ENCODE data around the gene IL36B. TPM values are rescaled to one million over a fixed set of nuclear protein-coding genes. Genes with fewer than 3 reads are reported as not detected.
"Not testable (repeated sequence)": the region's sequence is repeated elsewhere in the genome, so short reads cannot be mapped to it uniquely, and the experiment has no call there.

The IL36B gene
- not detected for polyA plus RNA-seq

DNA sequence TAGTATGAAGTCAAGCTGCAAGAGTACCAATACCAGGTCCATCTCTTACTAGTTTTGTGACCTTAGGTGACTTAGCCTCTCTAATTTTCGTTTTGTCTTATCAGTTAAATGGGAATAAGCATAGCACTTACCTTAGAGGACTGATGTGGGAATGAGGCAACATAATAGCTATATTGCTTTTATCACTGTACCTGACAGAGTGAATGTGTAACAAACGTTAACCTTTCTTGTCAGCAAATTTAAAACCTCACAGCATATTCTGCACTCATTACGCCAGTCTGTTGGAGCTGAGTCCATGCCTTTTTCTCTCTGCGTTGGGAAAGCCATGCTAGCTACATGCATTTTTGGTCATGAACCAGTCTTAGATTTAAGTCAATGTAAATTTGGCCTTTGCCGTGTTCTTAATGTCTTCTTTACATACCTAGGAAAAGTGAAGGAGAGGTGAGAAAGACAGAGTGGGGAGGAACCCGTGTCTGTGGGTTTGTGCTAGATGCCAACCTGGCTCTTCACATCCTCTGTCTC is at the start of gene IL36B:
IL36B (minus strand) TSS at position 472 of the 522 bp plus-strand sequence.
- H3K27ac Mint-ChIP-seq, result no peak within 1 kb of the TSS
- H3K9me3 Mint-ChIP-seq, result peaks cover 14 to 28% (median 26%) of the 10 kb centered on the region in 3 donors
- no peak within 1 kb of the TSS for H3K4me3 Mint-ChIP-seq
- H3K4me1 Mint-ChIP-seq, result no peaks in the 10 kb centered on the region
- peaks cover 9% of the 10 kb centered on the region for H3K27me3 Mint-ChIP-seq
- H3K36me3 Mint-ChIP-seq, result peaks cover 2% of the 10 kb centered on the region

- no peak overlapping the region for H3K4me3 Mint-ChIP-seq
- H3K4me1 Mint-ChIP-seq, result peaks cover 9 to 10% (median 9%) of the 10 kb centered on the region in 3 donors
- peak overlapping the region in 1 of 3 donors; percentile 68 for H3K27ac Mint-ChIP-seq
- H3K9me3 Mint-ChIP-seq, result peaks cover 0 to 6% (median 3%) of the 10 kb centered on the region in 3 donors
- peaks cover 2% of the 10 kb centered on the region for H3K36me3 Mint-ChIP-seq
- no peaks in the 10 kb centered on the region for H3K27me3 Mint-ChIP-seq
These were observed 49.5 kb upstream of the IL36B start for GRCh38 chr2:113102133-113102532.

DNA sequence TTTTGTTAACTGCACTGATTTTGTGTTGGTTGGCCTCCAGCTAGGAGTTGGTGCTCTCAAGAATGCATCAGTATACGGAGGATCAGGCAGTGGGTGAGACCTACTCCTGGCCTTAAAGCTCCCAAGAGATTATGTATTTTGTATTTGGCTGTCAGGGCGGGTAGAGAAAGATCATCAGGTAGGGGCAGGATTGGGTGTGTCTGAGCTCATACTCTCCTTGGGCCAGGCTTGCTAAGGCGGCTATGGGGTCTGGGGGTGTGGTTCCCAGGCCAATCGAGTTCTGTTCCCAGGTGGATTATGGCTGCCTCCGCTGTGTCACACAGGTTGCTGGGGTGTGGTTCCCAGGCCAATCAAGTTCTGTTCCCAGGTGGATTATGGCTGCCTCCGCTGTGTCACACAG is 45.9 kb upstream of the IL36B start:
- H3K9me3 Mint-ChIP-seq, result peaks cover 2 to 12% (median 12%) of the 10 kb centered on the region in 3 donors
- peak overlapping the region in 2 of 3 donors; percentile 11 to 86 for H3K27ac Mint-ChIP-seq
- peak overlapping the region in 2 of 4 donors; percentile 63 to 80 for H3K4me3 Mint-ChIP-seq
- peaks cover 9 to 10% (median 9%) of the 10 kb centered on the region in 3 donors for H3K4me1 Mint-ChIP-seq
- peaks cover 4% of the 10 kb centered on the region for H3K27me3 Mint-ChIP-seq
- H3K36me3 Mint-ChIP-seq, result peaks cover 2% of the 10 kb centered on the region

DNA sequence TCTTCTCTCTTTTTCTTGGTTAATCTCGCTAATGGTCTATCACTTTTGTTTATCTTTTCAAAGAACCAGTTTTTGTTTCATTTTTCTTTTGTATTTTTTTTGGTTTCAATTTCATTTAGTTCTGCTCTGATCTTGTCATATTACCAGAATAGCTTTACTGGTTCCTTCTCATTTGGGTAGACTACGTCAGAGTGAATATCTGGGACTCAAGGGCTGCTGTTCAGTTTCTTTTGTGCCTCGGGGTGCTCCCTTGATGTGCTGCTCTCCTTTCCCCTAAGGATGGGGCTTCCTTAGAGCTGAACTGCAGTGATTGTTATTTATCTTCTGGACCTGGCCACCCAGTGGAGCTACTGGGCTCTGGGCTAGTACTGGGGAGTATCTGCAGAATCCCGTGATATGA is 45.4 kb upstream of the IL36B start:
- peak overlapping the region; percentile 11 to 86 (median 68) for H3K27ac Mint-ChIP-seq
- peaks cover 2% of the 10 kb centered on the region for H3K36me3 Mint-ChIP-seq
- H3K4me1 Mint-ChIP-seq, result peaks cover 9 to 10% (median 9%) of the 10 kb centered on the region in 3 donors
- H3K27me3 Mint-ChIP-seq, result peaks cover 4% of the 10 kb centered on the region
- H3K4me3 Mint-ChIP-seq, result peak overlapping the region; percentile 31 to 80 (median 69)
- H3K9me3 Mint-ChIP-seq, result peaks cover 2 to 12% (median 9%) of the 10 kb centered on the region in 3 donors

GRCh38 chr2:113096842-113097618 is 44.4 kb upstream of the IL36B start:
- Mint-ChIP-seq H3K4me1 (peaks cover 9 to 10% (median 9%) of the 10 kb centered on the region in 3 donors), H3K4me3 (peak overlapping the region in 1 of 4 donors; percentile 75)
- H3K27me3 Mint-ChIP-seq, H3K36me3 Mint-ChIP-seq, H3K27ac Mint-ChIP-seq, H3K9me3 Mint-ChIP-seq: not testable (repeated sequence)

DNA sequence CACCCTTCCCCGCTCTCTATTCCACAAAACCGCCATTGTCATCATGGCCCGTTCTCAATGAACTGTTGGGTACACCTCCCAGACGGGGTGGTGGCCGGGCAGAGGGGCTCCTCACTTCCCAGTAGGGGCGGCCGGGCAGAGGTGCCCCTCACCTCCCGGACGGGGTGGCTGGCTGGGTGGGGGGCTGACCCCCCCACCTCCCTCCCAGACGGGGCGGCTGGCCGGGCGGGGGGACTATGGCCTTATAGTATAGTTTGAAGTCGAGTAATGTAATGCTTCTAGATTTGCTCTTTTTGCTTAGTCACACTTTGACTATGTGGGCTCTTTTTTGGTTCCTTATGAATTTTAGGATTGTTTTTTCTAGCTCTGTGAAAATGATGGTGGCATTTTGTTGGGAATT is 43.6 kb upstream of the IL36B start:
- H3K27me3 Mint-ChIP-seq, H3K36me3 Mint-ChIP-seq, H3K9me3 Mint-ChIP-seq, H3K27ac Mint-ChIP-seq: not testable (repeated sequence)
- H3K4me3 Mint-ChIP-seq, result peak overlapping the region in 1 of 4 donors; percentile 49
- H3K4me1 Mint-ChIP-seq, result peaks cover 9 to 10% (median 9%) of the 10 kb centered on the region in 3 donors

DNA sequence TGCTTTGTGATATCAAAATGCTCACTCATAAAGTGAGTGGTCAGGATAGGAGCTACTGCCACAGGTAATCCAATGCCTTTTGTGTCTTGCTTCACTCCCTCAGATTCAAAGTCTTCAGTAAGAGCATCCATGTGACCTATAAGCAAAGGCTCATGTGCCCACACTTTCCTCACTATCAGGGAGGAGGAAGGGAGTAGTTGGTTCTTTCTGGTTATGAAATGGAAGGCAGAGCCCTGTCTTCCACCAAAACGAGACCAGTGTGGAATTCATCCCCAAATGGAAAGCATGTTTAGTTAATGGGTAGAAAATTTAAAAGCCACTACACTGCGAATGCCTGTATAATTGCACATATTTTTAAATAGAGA is 40.9 kb upstream of the IL36B start:
- peaks cover 4% of the 10 kb centered on the region for H3K27me3 Mint-ChIP-seq
- H3K9me3 Mint-ChIP-seq, result peaks cover 2 to 9% (median 6%) of the 10 kb centered on the region in 3 donors
- H3K4me3 Mint-ChIP-seq, result no peak overlapping the region
- H3K36me3 Mint-ChIP-seq, result peaks cover 2% of the 10 kb centered on the region
- peaks cover 9 to 10% (median 9%) of the 10 kb centered on the region in 3 donors for H3K4me1 Mint-ChIP-seq
- no peak overlapping the region for H3K27ac Mint-ChIP-seq

GRCh38 chr2:113092864-113093612 is 40.4 kb upstream of the IL36B start:
- Mint-ChIP-seq H3K9me3 (peaks cover 2 to 9% (median 6%) of the 10 kb centered on the region in 3 donors), H3K4me3 (no peak overlapping the region), H3K4me1 (peaks cover 5 to 6% (median 5%) of the 10 kb centered on the region in 3 donors), H3K27ac (no peak overlapping the region), H3K36me3 (peaks cover 2% of the 10 kb centered on the region), H3K27me3 (peaks cover 4% of the 10 kb centered on the region)

- peaks cover 2 to 9% (median 6%) of the 10 kb centered on the region in 3 donors for H3K9me3 Mint-ChIP-seq
- H3K36me3 Mint-ChIP-seq, result peaks cover 3% of the 10 kb centered on the region
- H3K4me1 Mint-ChIP-seq, result no peaks in the 10 kb centered on the region
- H3K27me3 Mint-ChIP-seq, result peaks cover 2% of the 10 kb centered on the region
- H3K4me3 Mint-ChIP-seq, result no peak overlapping the region
- no peak overlapping the region for H3K27ac Mint-ChIP-seq
These were observed 38.7 kb upstream of the IL36B start for GRCh38 chr2:113091231-113091896.

GRCh38 chr2:113089916-113090315 is 37.2 kb upstream of the IL36B start:
- Mint-ChIP-seq H3K9me3 (peaks cover 0 to 3% (median 0%) of the 10 kb centered on the region in 3 donors), H3K4me1 (no peaks in the 10 kb centered on the region), H3K27ac (no peak overlapping the region), H3K27me3 (peaks cover 2% of the 10 kb centered on the region), H3K36me3 (peaks cover 6% of the 10 kb centered on the region), H3K4me3 (no peak overlapping the region)

DNA sequence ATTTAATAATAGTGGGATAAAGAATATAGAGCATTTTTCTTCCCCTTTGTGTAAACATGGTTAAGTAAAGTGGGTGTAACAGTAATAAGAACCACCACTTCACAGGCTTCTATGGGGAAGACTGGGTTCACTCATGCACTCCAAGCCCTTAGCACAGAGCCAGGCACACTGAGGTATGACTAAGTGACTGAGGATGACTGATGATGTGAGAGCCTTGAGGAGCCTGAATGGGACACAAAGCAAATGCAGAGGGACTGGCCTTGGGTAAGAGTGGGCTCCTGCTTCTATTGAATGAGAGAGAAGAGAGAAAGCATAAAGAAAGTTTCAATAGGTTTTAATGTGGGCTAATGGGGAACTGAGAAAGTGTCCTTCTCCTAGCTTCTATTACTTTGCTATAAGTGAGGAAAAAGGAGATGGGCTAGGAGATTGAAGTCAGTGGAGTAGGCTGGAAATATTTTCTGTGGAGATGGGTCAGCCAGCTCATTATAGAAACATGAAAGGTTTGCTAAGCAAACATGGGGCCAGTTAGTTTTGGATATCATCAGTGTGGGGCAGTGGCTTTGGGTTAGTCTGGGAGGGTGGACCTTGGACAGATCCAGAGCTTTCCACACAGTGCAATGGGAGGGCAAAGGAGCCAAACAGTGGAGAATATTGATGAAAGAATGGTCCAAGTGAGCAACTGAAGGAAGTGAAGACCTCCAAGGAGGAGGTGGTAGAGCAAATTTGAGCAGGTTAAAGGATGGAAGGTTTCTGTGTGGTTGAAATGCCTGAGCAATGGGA is 35.7 kb upstream of the IL36B start:
- Mint-ChIP-seq H3K27me3 (peaks cover under 1% of the 10 kb centered on the region), H3K4me1 (peaks cover 0 to under 1% (median 0%) of the 10 kb centered on the region in 3 donors), H3K36me3 (peaks cover 6% of the 10 kb centered on the region), H3K9me3 (no peaks in the 10 kb centered on the region), H3K4me3 (no peak overlapping the region), H3K27ac (no peak overlapping the region)

GRCh38 chr2:113085542-113085941 is 32.9 kb upstream of the IL36B start:
- no peak overlapping the region for H3K27ac Mint-ChIP-seq
- H3K4me3 Mint-ChIP-seq, result no peak overlapping the region
- peaks cover 9% of the 10 kb centered on the region for H3K27me3 Mint-ChIP-seq
- H3K4me1 Mint-ChIP-seq, result peaks cover 0 to 2% (median 0%) of the 10 kb centered on the region in 3 donors
- peaks cover 6% of the 10 kb centered on the region for H3K36me3 Mint-ChIP-seq
- H3K9me3 Mint-ChIP-seq, result no peaks in the 10 kb centered on the region

GRCh38 chr2:113084249-113085000 is 31.8 kb upstream of the IL36B start:
- no peak overlapping the region for H3K4me3 Mint-ChIP-seq
- H3K9me3 Mint-ChIP-seq, result no peaks in the 10 kb centered on the region
- peaks cover 6% of the 10 kb centered on the region for H3K36me3 Mint-ChIP-seq
- H3K27me3 Mint-ChIP-seq, result peaks cover 9% of the 10 kb centered on the region
- peaks cover 0 to 2% (median 0%) of the 10 kb centered on the region in 3 donors for H3K4me1 Mint-ChIP-seq
- no peak overlapping the region for H3K27ac Mint-ChIP-seq
